GM12878 (cell line): ENCODE measurements around the gene MACROD2.
"Not testable (repeated sequence)": the region's sequence is repeated elsewhere in the genome, so short reads cannot be mapped to it uniquely, and the experiment has no call there.

Source experiments
- CTCF ChIP-seq, 3 experiments: IDR thresholded peaks in 2 of 3; conservative IDR thresholded peaks in 1 of 3; 2 replicates each; pipeline ENCODE4 v1.5.1; 2011; ENCODE audit warnings: low read depth in 3 of 3, low read length in 3 of 3, mild to moderate bottlenecking in 3 of 3, control low read depth in 2 of 3, moderate library complexity in 2 of 3, inconsistent platforms in 1 of 3, mixed read lengths in 1 of 3; ENCODE audit not compliant: control insufficient read depth in 2 of 3, insufficient read depth in 1 of 3; ENCODE audit errors: extremely low read depth in 1 of 3
- FOS ChIP-seq: IDR thresholded peaks from 3 replicates; pipeline ENCODE4 v1.6.1; 2011; ENCODE audit warnings: borderline replicate concordance; ENCODE audit not compliant: insufficient read length; ENCODE audit errors: extremely low read depth
- MAX ChIP-seq: IDR thresholded peaks from 2 replicates; pipeline ENCODE4 v1.6.1; 2012; ENCODE audit warnings: low read depth, low read length, improper control_type of control experiment
- NKRF ChIP-seq: fragments of 450-650 bp; conservative IDR thresholded peaks from 2 replicates; pipeline ENCODE4 v1.6.1; 2017; ENCODE audit warnings: mild to moderate bottlenecking, moderate library complexity
- POLR2A ChIP-seq: IDR thresholded peaks from 2 replicates; pipeline ENCODE4 v1.6.1; 2011; ENCODE audit warnings: low read depth, mild to moderate bottlenecking, low read length
- TAF1 ChIP-seq: IDR thresholded peaks from 2 replicates; pipeline ENCODE4 v1.6.1; 2011; ENCODE audit warnings: mild to moderate bottlenecking, low read depth, low read length, borderline replicate concordance
- USF1 ChIP-seq: IDR thresholded peaks from 2 replicates; pipeline ENCODE4 v1.6.1; 2011; ENCODE audit warnings: borderline replicate concordance, low read depth, mild to moderate bottlenecking, moderate library complexity, mixed read lengths, low read length; ENCODE audit not compliant: insufficient read depth; ENCODE audit errors: extremely low read length

- not testable (repeated sequence) for TF ChIP-seq CTCF (IDR thresholded peaks at IDR 0.05 in 2 of 3, conservative IDR thresholded peaks at IDR 0.05 in 1 of 3; ENCODE audit: control insufficient read depth in 2 of 3, extremely low read depth in 1 of 3, insufficient read depth in 1 of 3, low read depth in 3 of 3, low read length in 3 of 3); POLR2A; FOS; MAX; TAF1; USF1; NKRF
Measured at GRCh38 chr20:14215880-14216279, 220.6 kb downstream of the MACROD2 start.
